Osteocyte (in vitro differentiated cells): Measurements from ENCODE around the gene VSTM2L. TPM values are rescaled to one million over a fixed set of nuclear protein-coding genes. Genes with fewer than 3 reads are reported as not detected.
A peak's percentile ranks its signal among the peaks of the same experiment; 100 is the strongest.

Experiments
- DNase-seq: peaks from one replicate; pipeline ENCODE4 v3.0.0; 2021; ENCODE audit warnings: mixed read lengths; ENCODE audit not compliant: unreplicated experiment; ENCODE audit errors: extremely low spot score
- H3K27ac Mint-ChIP-seq: one replicate; pipeline ENCODE4 v1.8.0; 2021; ENCODE audit warnings: mild to moderate bottlenecking, mixed read lengths; ENCODE audit not compliant: unreplicated experiment
- H3K27me3 Mint-ChIP-seq: one replicate; pipeline ENCODE4 v1.8.0; 2021; ENCODE audit warnings: mixed read lengths; ENCODE audit not compliant: unreplicated experiment
- H3K36me3 Mint-ChIP-seq: one replicate; pipeline ENCODE4 v1.8.0; 2021; ENCODE audit warnings: mixed read lengths; ENCODE audit not compliant: unreplicated experiment
- H3K4me1 Mint-ChIP-seq: one replicate; pipeline ENCODE4 v1.8.0; 2021; ENCODE audit warnings: mixed read lengths; ENCODE audit not compliant: unreplicated experiment
- H3K4me3 Mint-ChIP-seq: one replicate; pipeline ENCODE4 v1.8.0; 2021; ENCODE audit warnings: mild to moderate bottlenecking, moderate library complexity, mixed read lengths; ENCODE audit not compliant: unreplicated experiment
- H3K9me3 Mint-ChIP-seq: one replicate; pipeline ENCODE4 v1.8.0; 2021; ENCODE audit warnings: mixed read lengths; ENCODE audit not compliant: unreplicated experiment
- CTCF ChIP-seq: fragments of 200-600 bp; sonication (generic); IDR thresholded peaks from 2 replicates; pipeline ENCODE4 v1.5.0; 2021; ENCODE audit warnings: antibody characterized with exemption, mild to moderate bottlenecking, moderate library complexity
- total RNA-seq: library from RNA; stranded (reverse); gene quantifications from 2 replicates; pipeline ENCODE4 v1.2.1, GENCODE V29; 2021

The VSTM2L gene
- total RNA-seq, 1 donor from 2014 or later: 14.7 TPM

- Mint-ChIP-seq H3K4me3 (peak overlapping the region; percentile 75), H3K9me3 (no peaks in the 10 kb centered on the region), H3K36me3 (no peaks in the 10 kb centered on the region), H3K27me3 (peaks cover 12% of the 10 kb centered on the region), H3K4me1 (peaks cover 35% of the 10 kb centered on the region), H3K27ac (peak overlapping the region; percentile 57)
- TF ChIP-seq CTCF: peak; percentile 60
- no peak for DNase-seq
These were observed 1.0 kb upstream of the VSTM2L start for GRCh38 chr20:37901654-37902503.

GRCh38 chr20:37903317-37904007, 535 bp downstream of the VSTM2L start:
- TF ChIP-seq CTCF: peak; percentile 59
- H3K27ac Mint-ChIP-seq: peak overlapping the region; percentile 59
- no peaks in the 10 kb centered on the region for H3K9me3 Mint-ChIP-seq
- H3K4me1 Mint-ChIP-seq: peaks cover 48% of the 10 kb centered on the region
- peaks cover 12% of the 10 kb centered on the region for H3K27me3 Mint-ChIP-seq
- H3K36me3 Mint-ChIP-seq: no peaks in the 10 kb centered on the region
- H3K4me3 Mint-ChIP-seq: peak overlapping the region; percentile 84
- DNase-seq: no peak

- no peaks in the 10 kb centered on the region for H3K36me3 Mint-ChIP-seq
- H3K4me3 Mint-ChIP-seq: peak overlapping the region; percentile 84
- no peak overlapping the region for H3K27ac Mint-ChIP-seq
- H3K9me3 Mint-ChIP-seq: no peaks in the 10 kb centered on the region
- peaks cover 12% of the 10 kb centered on the region for H3K27me3 Mint-ChIP-seq
- no peak for DNase-seq
- H3K4me1 Mint-ChIP-seq: peaks cover 54% of the 10 kb centered on the region
- TF ChIP-seq CTCF: no peak
These were observed 1.2 kb downstream of the VSTM2L start for GRCh38 chr20:37904008-37904642.

GRCh38 chr20:37904845-37905373, 2.0 kb downstream of the VSTM2L start:
- peaks cover 6% of the 10 kb centered on the region for H3K27me3 Mint-ChIP-seq

More at GRCh38 chr20:37904845-37905373, 2.0 kb downstream of the VSTM2L start:
- DNase-seq: no peak
- TF ChIP-seq CTCF: no peak
- no peaks in the 10 kb centered on the region for H3K9me3 Mint-ChIP-seq
- H3K4me3 Mint-ChIP-seq: peak overlapping the region; percentile 12
- H3K27ac Mint-ChIP-seq: no peak overlapping the region
- no peaks in the 10 kb centered on the region for H3K36me3 Mint-ChIP-seq
- peaks cover 49% of the 10 kb centered on the region for H3K4me1 Mint-ChIP-seq
